Measurements from ENCODE around the gene NEK8. TPM values are rescaled to one million over a fixed set of nuclear protein-coding genes. Genes with fewer than 3 reads are reported as not detected.
"Not testable (repeated sequence)": the region's sequence is repeated elsewhere in the genome, so short reads cannot be mapped to it uniquely, and the experiment has no call there.

NEK8 gene
- total RNA-seq, 4 donors from 2014 or later = 1.1 to 7.3 (median 2.6) TPM

DNA sequence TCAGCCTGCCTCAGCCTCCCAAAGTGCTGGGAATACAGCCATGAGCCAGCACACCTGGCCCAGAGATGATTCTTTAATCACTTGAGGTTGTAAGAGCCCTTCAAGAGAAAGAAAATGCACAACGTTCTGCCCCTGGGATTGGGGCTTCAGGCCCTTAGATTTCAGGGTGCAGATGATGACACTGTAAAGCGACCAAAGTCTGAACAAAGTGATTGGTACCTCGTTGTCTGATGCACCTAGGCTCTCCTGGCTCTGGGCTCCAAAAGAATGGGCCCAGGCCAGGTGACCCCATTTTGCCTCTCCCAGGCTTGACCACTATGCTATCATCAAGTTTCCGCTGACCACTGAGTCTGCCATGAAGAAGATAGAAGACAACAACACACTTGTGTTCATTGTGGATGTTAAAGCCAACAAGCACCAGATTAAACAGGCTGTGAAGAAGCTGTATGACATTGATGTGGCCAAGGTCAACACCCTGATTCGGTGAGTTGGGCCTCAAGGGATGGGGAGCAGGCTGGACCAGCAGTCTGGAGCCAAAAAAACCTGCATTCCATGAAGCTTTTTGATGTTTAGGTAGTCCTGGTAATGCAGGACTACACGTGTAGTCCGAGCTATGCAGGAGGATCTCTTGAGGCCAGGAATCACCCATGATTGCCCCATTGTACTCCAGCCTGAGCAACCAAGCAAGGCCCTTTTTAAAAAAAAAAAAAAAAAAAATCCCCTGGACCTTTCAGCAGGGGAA is 6.0 kb upstream of the NEK8 start:
- Histone ChIP-seq H3K27me3 (peaks cover 0 to 5% (median 0%) of the 10 kb centered on the region in 4 donors), H3K9me3 (no peaks in the 10 kb centered on the region), H3K4me1 (peaks cover 43 to 83% (median 70%) of the 10 kb centered on the region in 3 donors), H3K36me3 (peaks cover 6 to 43% (median 16%) of the 10 kb centered on the region in 3 donors), H3K4me3 (peak overlapping the region in 2 of 4 donors; percentile 23 to 85), H3K27ac (peak overlapping the region in 3 of 4 donors; percentile 94 to 99 (median 97))
- WGBS, 2 donors = 54 to 62% methylated on average over 3 to 7 of the region's 7 CpGs
- intact Hi-C loops (cut with DNase I) = no loop called here
- DNase-seq = no peak
- TF ChIP-seq CTCF (IDR thresholded peaks at IDR 0.05) (no peak), POLR2A (IDR thresholded peaks at IDR 0.05) (no peak)

DNA sequence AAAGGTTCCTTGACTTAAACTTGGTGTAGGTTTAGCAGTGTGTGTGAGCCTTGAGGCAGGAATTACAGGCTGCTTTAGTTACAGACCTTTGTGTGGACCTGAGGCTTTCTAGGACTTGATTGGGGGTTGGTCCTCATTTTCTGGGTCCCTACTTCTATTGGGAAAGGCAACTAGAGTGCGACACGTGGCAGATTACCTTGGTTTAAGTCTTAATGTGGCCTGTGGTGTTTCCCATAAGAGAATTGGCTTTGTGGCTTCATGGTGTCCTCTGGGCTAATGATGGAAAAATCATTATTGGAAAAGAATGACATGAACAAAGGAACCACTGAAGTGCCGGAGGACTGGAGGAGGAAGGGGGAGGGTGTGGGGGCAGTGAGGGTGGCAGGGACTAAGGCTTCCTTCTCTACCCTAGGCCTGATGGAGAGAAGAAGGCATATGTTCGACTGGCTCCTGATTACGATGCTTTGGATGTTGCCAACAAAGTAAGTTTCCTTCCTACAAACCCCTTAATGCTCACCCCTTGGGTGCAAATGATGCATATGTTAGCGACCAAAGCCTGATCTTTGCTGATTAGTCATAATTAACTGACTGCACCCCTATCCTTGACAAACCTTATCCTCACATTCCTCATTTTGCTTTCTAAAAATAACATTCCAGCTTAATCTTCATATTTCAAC is 5.3 kb upstream of the NEK8 start:
- no peak for DNase-seq
- Histone ChIP-seq H3K9me3 (no peaks in the 10 kb centered on the region), H3K36me3 (peaks cover 6 to 43% (median 16%) of the 10 kb centered on the region in 3 donors), H3K27me3 (no peaks in the 10 kb centered on the region), H3K27ac (peak overlapping the region in 3 of 4 donors; percentile 94 to 99 (median 97)), H3K4me3 (no peak overlapping the region), H3K4me1 (peaks cover 43 to 83% (median 69%) of the 10 kb centered on the region in 3 donors)
- intact Hi-C loops (cut with DNase I) = no loop called here
- 41 to 57% methylated on average over 6 of the region's 6 CpGs for WGBS, 2 donors
- TF ChIP-seq CTCF (IDR thresholded peaks at IDR 0.05) = no peak
- no peak for TF ChIP-seq POLR2A (IDR thresholded peaks at IDR 0.05)

- H3K9me3 ChIP-seq; H3K4me3 ChIP-seq; H3K27me3 ChIP-seq; DNase-seq; intact Hi-C loops (cut with DNase I): not testable (repeated sequence)
- 25 to 60% methylated on average over 2 to 4 of the region's 4 CpGs for WGBS, 2 donors
- Histone ChIP-seq H3K4me1 (peaks cover 41 to 79% (median 62%) of the 10 kb centered on the region in 3 donors), H3K36me3 (peaks cover 6 to 43% (median 16%) of the 10 kb centered on the region in 3 donors), H3K27ac (peak overlapping the region; percentile 94 to 99 (median 98))
- peak in 1 of 4 donors; percentile 19 for TF ChIP-seq POLR2A (IDR thresholded peaks at IDR 0.05)
Observed at GRCh38 chr17:28723836-28724499, 4.6 kb upstream of the NEK8 start.

- peak overlapping the region; percentile 94 to 99 (median 98) for H3K27ac ChIP-seq
- WGBS, 2 donors = 58% methylated on average over 7 to 10 of the region's 10 CpGs
- intact Hi-C loops (cut with DNase I) = no loop called here
- peaks cover 6 to 43% (median 16%) of the 10 kb centered on the region in 3 donors for H3K36me3 ChIP-seq
- H3K4me1 ChIP-seq = peaks cover 41 to 82% (median 65%) of the 10 kb centered on the region in 3 donors
- H3K4me3 ChIP-seq = peak overlapping the region in 1 of 4 donors; percentile 67
- no peaks in the 10 kb centered on the region for H3K27me3 ChIP-seq
- H3K9me3 ChIP-seq = no peaks in the 10 kb centered on the region
- TF ChIP-seq POLR2A (IDR thresholded peaks at IDR 0.05) (no peak), CTCF (IDR thresholded peaks at IDR 0.05) (no peak)
- DNase-seq = no peak
Observed at GRCh38 chr17:28724500-28725165, 4.0 kb upstream of the NEK8 start.

GRCh38 chr17:28725166-28725659 is 3.4 kb upstream of the NEK8 start:
- TF ChIP-seq POLR2A (IDR thresholded peaks at IDR 0.05) = no peak
- TF ChIP-seq CTCF (IDR thresholded peaks at IDR 0.05) = no peak
- Histone ChIP-seq H3K4me1 (peaks cover 41 to 84% (median 65%) of the 10 kb centered on the region in 3 donors), H3K36me3 (peaks cover 6 to 43% (median 16%) of the 10 kb centered on the region in 3 donors), H3K27ac (peak overlapping the region; percentile 94 to 99 (median 98)), H3K4me3 (peak overlapping the region; percentile 65 to 75 (median 71)), H3K9me3 (no peaks in the 10 kb centered on the region), H3K27me3 (no peaks in the 10 kb centered on the region)
- intact Hi-C loops (cut with DNase I) = no loop called here
- DNase-seq = no peak
- 18 to 22% methylated on average over 15 of the region's 20 CpGs for WGBS, 2 donors
